Activated CD8-positive, alpha-beta T cell treated with anti-CD3 and anti-CD28 coated beads for 36 hours (primary cell): ENCODE results near the gene HNRNPAB. TPM values are rescaled to one million over a fixed set of nuclear protein-coding genes. Genes with fewer than 3 reads are reported as not detected.
"Not testable (repeated sequence)": the region's sequence is repeated elsewhere in the genome, so short reads cannot be mapped to it uniquely, and the experiment has no call there.

Experiments
- ATAC-seq: fragments of 200-7000 bp; cut with Tn5 transposase; one replicate; pipeline ENCODE4 v1.10.0; 2021; ENCODE audit warnings: mild to moderate bottlenecking, moderate library complexity
- CTCF ChIA-PET: fragments of 350-600 bp; sonication (Branson Sonifier 250); formaldehyde crosslinking; loops from one replicate; lab custom pipeline; 2021; ENCODE audit warnings: antibody characterized with exemption; lab: Charles Lee
- POLR2A ChIA-PET: fragments of 350-600 bp; sonication (Branson Sonifier 250); formaldehyde crosslinking; loops from one replicate; lab custom pipeline; 2021; ENCODE audit warnings: antibody characterized with exemption; lab: Charles Lee
- DNase-seq: peaks from one replicate; pipeline ENCODE4 v3.0.0-alpha.2; 2020
- H3K27ac Mint-ChIP-seq: one replicate; pipeline ENCODE4 v1.8.0; 2021; ENCODE audit warnings: mild to moderate bottlenecking, mixed read lengths
- H3K27me3 Mint-ChIP-seq: one replicate; pipeline ENCODE4 v1.8.0; 2021; ENCODE audit warnings: mixed read lengths
- H3K36me3 Mint-ChIP-seq: one replicate; pipeline ENCODE4 v1.8.0; 2021; ENCODE audit warnings: low read depth, mixed read lengths
- H3K4me1 Mint-ChIP-seq: one replicate; pipeline ENCODE4 v1.8.0; 2021; ENCODE audit warnings: low read depth, mixed read lengths
- H3K4me3 Mint-ChIP-seq: one replicate; pipeline ENCODE4 v1.8.0; 2021; ENCODE audit warnings: mild to moderate bottlenecking, moderate library complexity, mixed read lengths
- H3K9me3 Mint-ChIP-seq: one replicate; pipeline ENCODE4 v1.8.0; 2021; ENCODE audit warnings: mixed read lengths
- CTCF ChIP-seq: fragments of 200-600 bp; IDR thresholded peaks from one replicate; pipeline ENCODE4 v1.8.0; 2022; ENCODE audit warnings: antibody characterized with exemption, mild to moderate bottlenecking
- intact Hi-C: fragments of 100-400 bp; cut with micrococcal nuclease; formaldehyde crosslinking; loops from one replicate; pipeline ENCODE4 v1.10.0; 2022
- total RNA-seq, 2 experiments: library from RNA; stranded (reverse); gene quantifications; one replicate each; pipeline ENCODE4 v1.2.3, GENCODE V29; 2021

HNRNPAB gene
- total RNA-seq, 2 experiments from 2014 or later, result 392 to 399 TPM

GRCh38 chr5:178192787-178193186 is 11.5 kb upstream of the HNRNPAB start:
- DNase-seq, result no peak
- H3K4me1 Mint-ChIP-seq, result peaks cover 14% of the 10 kb centered on the region

GRCh38 chr5:178193251-178193809 is 11.0 kb upstream of the HNRNPAB start:
- ChIA-PET POLR2A (interaction anchor here (0.9 kb wide), 2 partner anchors 8 to 11 kb away, joined by 3 to 4 read pairs; partner anchors contain the start of gene HNRNPAB), CTCF (interaction anchor here (0.9 to 1.0 kb wide), 2 partner anchors 11 to 118 kb away, joined by 3 read pairs; partner anchors contain the start of gene HNRNPAB)
- Mint-ChIP-seq H3K36me3 (no peaks in the 10 kb centered on the region), H3K4me3 (no peak overlapping the region), H3K27me3 (peaks cover 7% of the 10 kb centered on the region), H3K4me1 (peaks cover 14% of the 10 kb centered on the region), H3K27ac (no peak overlapping the region), H3K9me3 (no peaks in the 10 kb centered on the region)
- DNase-seq (no peak), ATAC-seq (peak; percentile 55)
- intact Hi-C loops, result no loop called here
- TF ChIP-seq CTCF, result no peak

More at GRCh38 chr5:178192787-178193186, 11.5 kb upstream of the HNRNPAB start:
- intact Hi-C loops, result no loop called here
- no peaks in the 10 kb centered on the region for H3K9me3 Mint-ChIP-seq
- no peak for ATAC-seq
- ChIA-PET POLR2A (interaction anchor here (0.9 kb wide), 2 partner anchors 9 to 11 kb away, joined by 3 to 4 read pairs; partner anchors contain the start of gene HNRNPAB), CTCF (interaction anchor here (0.9 to 1.0 kb wide), 2 partner anchors 11 to 117 kb away, joined by 3 read pairs; partner anchors contain the start of gene HNRNPAB)
- no peak overlapping the region for H3K27ac Mint-ChIP-seq
- H3K4me3 Mint-ChIP-seq, result no peak overlapping the region
- no peak for TF ChIP-seq CTCF
- peaks cover 7% of the 10 kb centered on the region for H3K27me3 Mint-ChIP-seq
- H3K36me3 Mint-ChIP-seq, result no peaks in the 10 kb centered on the region

GRCh38 chr5:178194026-178194425 is 10.3 kb upstream of the HNRNPAB start:
- ATAC-seq (peak; percentile 70), DNase-seq (no peak)
- intact Hi-C loops, result no loop called here
- Mint-ChIP-seq H3K27me3 (peaks cover 7% of the 10 kb centered on the region), H3K27ac (no peak overlapping the region), H3K4me1 (peaks cover 14% of the 10 kb centered on the region), H3K36me3 (no peaks in the 10 kb centered on the region), H3K9me3 (no peaks in the 10 kb centered on the region), H3K4me3 (no peak overlapping the region)
- no peak for TF ChIP-seq CTCF
- ChIA-PET CTCF (interaction anchor here (1.0 kb wide), 1 partner anchor 10 kb away, joined by 3 read pairs; the partner anchor contains the start of gene HNRNPAB), POLR2A (interaction anchor here (0.9 to 2.5 kb wide), 3 partner anchors 8 to 10 kb away, joined by 3 to 7 read pairs (median 4); partner anchors contain the start of gene HNRNPAB)

- no peaks in the 10 kb centered on the region for H3K9me3 Mint-ChIP-seq
- H3K4me1 Mint-ChIP-seq, result peaks cover 14% of the 10 kb centered on the region
- ATAC-seq, result no peak
- ChIA-PET POLR2A (interaction anchor here (0.8 to 2.5 kb wide), 2 partner anchors 8 to 14 kb away, joined by 5 to 7 read pairs; partner anchors contain the start of gene HNRNPAB), CTCF (no interaction called here)
- TF ChIP-seq CTCF, result no peak
- peaks cover 7% of the 10 kb centered on the region for H3K27me3 Mint-ChIP-seq
- intact Hi-C loops, result no loop called here
- no peak for DNase-seq
- no peak overlapping the region for H3K27ac Mint-ChIP-seq
- H3K36me3 Mint-ChIP-seq, result no peaks in the 10 kb centered on the region
- no peak overlapping the region for H3K4me3 Mint-ChIP-seq
Measured at GRCh38 chr5:178196281-178196812, 8.0 kb upstream of the HNRNPAB start.

GRCh38 chr5:178196986-178197385 is 7.3 kb upstream of the HNRNPAB start:
- Mint-ChIP-seq H3K27me3 (peaks cover 7% of the 10 kb centered on the region), H3K36me3 (no peaks in the 10 kb centered on the region), H3K4me3 (no peak overlapping the region), H3K9me3 (no peaks in the 10 kb centered on the region), H3K4me1 (peaks cover 16% of the 10 kb centered on the region), H3K27ac (no peak overlapping the region)
- DNase-seq, result no peak
- intact Hi-C loops, result no loop called here
- no peak for ATAC-seq
- CTCF ChIA-PET, result no interaction called here
- TF ChIP-seq CTCF, result no peak
- POLR2A ChIA-PET, result interaction anchor here (0.8 kb wide), 1 partner anchor 13 kb away, joined by 5 read pairs; no protein-coding TSS in a partner anchor

GRCh38 chr5:178198151-178198550 is 6.2 kb upstream of the HNRNPAB start:
- H3K9me3 Mint-ChIP-seq, H3K4me3 Mint-ChIP-seq, POLR2A ChIA-PET, DNase-seq, H3K27me3 Mint-ChIP-seq, H3K27ac Mint-ChIP-seq, intact Hi-C loops, CTCF ChIA-PET, ATAC-seq, H3K36me3 Mint-ChIP-seq: not testable (repeated sequence)
- H3K4me1 Mint-ChIP-seq, result peaks cover 20% of the 10 kb centered on the region
